BLaER1 (cell line): ENCODE data around the gene RIMS4.

Source experiments
- H3K27ac ChIP-seq: shearing (Covaris generic); formaldehyde crosslinking; 2 replicates; pipeline ENCODE4 v1.8.1; 2022
- H3K27me3 ChIP-seq: shearing (Covaris generic); formaldehyde crosslinking; 2 replicates; pipeline ENCODE4 v1.8.1; 2022
- H3K36me3 ChIP-seq: shearing (Covaris generic); formaldehyde crosslinking; 2 replicates; pipeline ENCODE4 v1.8.1; 2022
- H3K4me1 ChIP-seq: shearing (Covaris generic); formaldehyde crosslinking; 2 replicates; pipeline ENCODE4 v1.8.1; 2022
- H3K4me2 ChIP-seq: shearing (Covaris generic); formaldehyde crosslinking; 2 replicates; pipeline ENCODE4 v1.8.1; 2022
- H3K4me3 ChIP-seq: shearing (Covaris generic); formaldehyde crosslinking; 2 replicates; pipeline ENCODE4 v1.8.1; 2022
- H3K9ac ChIP-seq: shearing (Covaris generic); formaldehyde crosslinking; 2 replicates; pipeline ENCODE4 v1.8.1; 2022
- H3K9me3 ChIP-seq: shearing (Covaris generic); formaldehyde crosslinking; 2 replicates; pipeline ENCODE4 v1.8.1; 2022
- H4K20me1 ChIP-seq: shearing (Covaris generic); formaldehyde crosslinking; 2 replicates; pipeline ENCODE4 v1.8.1; 2022
- Cebpa-rat ChIP-seq: shearing (Covaris generic); IDR thresholded peaks from 2 replicates; pipeline ENCODE4 v1.8.1; 2022

The RIMS4 gene

DNA sequence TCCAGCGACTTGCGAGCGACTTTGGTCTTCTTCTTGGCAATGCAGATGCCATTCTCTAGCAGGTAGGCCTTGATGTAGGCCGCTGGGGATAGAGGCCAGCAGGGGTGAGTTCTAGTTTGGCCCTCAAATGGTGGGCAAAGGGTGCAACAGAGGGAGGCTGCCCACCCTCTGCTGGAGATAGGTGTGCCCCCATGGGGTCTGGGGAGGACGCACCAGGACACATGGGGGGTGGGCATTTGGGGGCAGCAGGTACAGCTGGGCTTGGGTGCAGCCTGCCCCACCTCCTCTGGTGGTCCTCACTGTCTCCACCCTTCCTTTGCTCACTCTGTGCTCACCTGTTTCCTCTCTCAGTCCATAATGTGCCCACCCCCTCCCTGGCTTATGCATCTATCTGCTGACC lies 53.4 kb downstream of the RIMS4 start:
- no peaks in the 10 kb centered on the region for H3K27me3 ChIP-seq

GRCh38 chr20:44756011-44756688 lies 54.2 kb downstream of the RIMS4 start:
- no peak for TF ChIP-seq Cebpa-rat
- no peaks in the 10 kb centered on the region for H3K9me3 ChIP-seq
- H3K36me3 ChIP-seq, result no peaks in the 10 kb centered on the region
- H3K9ac ChIP-seq, result no peak overlapping the region
- H3K27me3 ChIP-seq, result no peaks in the 10 kb centered on the region
- no peak overlapping the region for H3K4me2 ChIP-seq
- peaks cover 25% of the 10 kb centered on the region for H3K4me1 ChIP-seq
- H4K20me1 ChIP-seq, result no peaks in the 10 kb centered on the region
- no peak overlapping the region for H3K27ac ChIP-seq
- H3K4me3 ChIP-seq, result no peak overlapping the region

More for the DNA sequence above, 53.4 kb downstream of the RIMS4 start:
- Histone ChIP-seq H4K20me1 (no peaks in the 10 kb centered on the region), H3K36me3 (no peaks in the 10 kb centered on the region), H3K4me3 (no peak overlapping the region), H3K27ac (no peak overlapping the region), H3K9ac (no peak overlapping the region), H3K4me1 (peaks cover 17% of the 10 kb centered on the region), H3K9me3 (no peaks in the 10 kb centered on the region), H3K4me2 (no peak overlapping the region)
- TF ChIP-seq Cebpa-rat, result no peak

- H4K20me1 ChIP-seq, result no peaks in the 10 kb centered on the region
- H3K4me2 ChIP-seq, result no peak overlapping the region
- H3K27me3 ChIP-seq, result no peaks in the 10 kb centered on the region
- TF ChIP-seq Cebpa-rat, result no peak
- no peak overlapping the region for H3K9ac ChIP-seq
- no peaks in the 10 kb centered on the region for H3K36me3 ChIP-seq
- H3K4me1 ChIP-seq, result peaks cover 34% of the 10 kb centered on the region
- no peaks in the 10 kb centered on the region for H3K9me3 ChIP-seq
- H3K4me3 ChIP-seq, result no peak overlapping the region
- no peak overlapping the region for H3K27ac ChIP-seq
These were observed 55.8 kb downstream of the RIMS4 start for GRCh38 chr20:44754554-44754953.

GRCh38 chr20:44752099-44752931 lies 58.0 kb downstream of the RIMS4 start:
- H3K4me2 ChIP-seq, result peak overlapping the region; percentile 72
- H3K9ac ChIP-seq, result no peak overlapping the region
- no peak overlapping the region for H3K4me3 ChIP-seq
- TF ChIP-seq Cebpa-rat, result no peak
- peaks cover 34% of the 10 kb centered on the region for H3K4me1 ChIP-seq
- no peaks in the 10 kb centered on the region for H3K9me3 ChIP-seq
- H3K36me3 ChIP-seq, result no peaks in the 10 kb centered on the region
- no peaks in the 10 kb centered on the region for H4K20me1 ChIP-seq
- no peak overlapping the region for H3K27ac ChIP-seq
- no peaks in the 10 kb centered on the region for H3K27me3 ChIP-seq

GRCh38 chr20:44750081-44750805 lies 60.1 kb downstream of the RIMS4 start:
- Histone ChIP-seq H3K4me3 (no peak overlapping the region), H3K4me2 (peak overlapping the region; percentile 72), H3K9ac (no peak overlapping the region), H3K4me1 (peaks cover 40% of the 10 kb centered on the region), H4K20me1 (no peaks in the 10 kb centered on the region), H3K27me3 (peaks cover 15% of the 10 kb centered on the region), H3K9me3 (no peaks in the 10 kb centered on the region), H3K36me3 (no peaks in the 10 kb centered on the region), H3K27ac (0 out of 2 replicates have a peak overlapping the region, but pooled peaks have one; percentile 2)
- no peak for TF ChIP-seq Cebpa-rat

DNA sequence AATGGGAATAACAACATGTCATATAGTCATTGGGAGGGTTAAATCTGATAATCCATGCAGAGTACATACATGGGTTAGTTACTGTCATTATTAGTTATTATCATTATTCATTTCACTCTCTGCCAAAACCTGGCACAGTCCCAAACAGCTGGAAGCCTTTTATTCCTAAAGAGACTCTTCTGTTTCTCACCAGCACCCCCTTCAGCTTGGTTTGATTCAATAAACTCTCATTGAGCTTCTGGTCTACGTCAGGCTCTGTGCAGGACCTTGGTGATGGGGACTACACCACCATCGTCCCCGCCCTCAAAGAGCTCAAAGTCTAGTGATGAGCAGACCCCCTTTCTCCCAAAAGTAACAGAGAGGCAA lies 62.4 kb downstream of the RIMS4 start:
- TF ChIP-seq Cebpa-rat, result no peak
- Histone ChIP-seq H4K20me1 (no peaks in the 10 kb centered on the region), H3K36me3 (no peaks in the 10 kb centered on the region), H3K9ac (no peak overlapping the region), H3K4me2 (no peak overlapping the region), H3K4me3 (no peak overlapping the region), H3K27me3 (peaks cover 33% of the 10 kb centered on the region), H3K4me1 (peaks cover 39% of the 10 kb centered on the region), H3K27ac (no peak overlapping the region), H3K9me3 (no peaks in the 10 kb centered on the region)

GRCh38 chr20:44747166-44748004 lies 63.0 kb downstream of the RIMS4 start:
- Histone ChIP-seq H3K27me3 (peaks cover 33% of the 10 kb centered on the region), H3K27ac (no peak overlapping the region), H3K9me3 (no peaks in the 10 kb centered on the region), H3K4me2 (no peak overlapping the region), H3K4me1 (peaks cover 33% of the 10 kb centered on the region), H4K20me1 (no peaks in the 10 kb centered on the region), H3K9ac (no peak overlapping the region), H3K36me3 (no peaks in the 10 kb centered on the region), H3K4me3 (no peak overlapping the region)
- TF ChIP-seq Cebpa-rat, result no peak

DNA sequence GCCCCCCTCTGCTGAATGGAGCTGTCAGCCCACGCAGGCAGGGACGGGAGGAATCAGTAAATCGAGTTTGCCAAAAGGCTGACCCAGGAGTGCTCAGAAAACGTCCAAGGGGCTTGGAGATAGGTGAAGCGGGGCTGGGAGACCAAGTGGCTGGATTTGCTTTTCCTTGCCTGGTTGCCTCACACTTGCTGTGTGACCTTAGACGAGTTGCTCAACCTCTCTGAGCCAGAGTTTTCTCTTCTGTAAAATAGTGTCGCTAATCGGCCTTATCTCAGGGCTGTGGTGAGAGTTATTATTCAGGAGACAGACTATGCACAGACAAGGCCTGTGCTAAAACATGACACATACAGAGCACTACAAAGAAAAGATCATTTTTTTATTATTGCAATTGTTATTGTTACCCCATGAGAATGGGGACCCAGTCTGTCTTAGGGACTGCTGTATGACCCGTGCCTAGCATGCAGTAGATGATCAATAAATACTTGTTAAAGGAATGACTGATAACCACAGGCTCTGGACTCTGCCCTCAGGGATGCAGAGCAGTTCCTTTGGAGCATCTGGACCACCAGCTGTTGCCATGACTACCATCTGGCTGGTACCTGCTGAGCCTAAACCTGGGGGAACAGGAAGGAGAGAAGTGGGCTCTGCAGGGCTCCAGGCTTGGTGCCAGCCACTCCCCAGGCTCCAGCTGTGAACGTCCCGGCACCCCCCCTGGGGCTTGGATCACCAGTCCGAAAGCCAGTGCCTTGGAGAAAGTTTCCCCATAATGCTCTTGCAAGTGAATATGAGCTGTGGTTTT lies 63.8 kb downstream of the RIMS4 start:
- no peak overlapping the region for H3K4me2 ChIP-seq
- no peaks in the 10 kb centered on the region for H3K36me3 ChIP-seq
- TF ChIP-seq Cebpa-rat, result no peak
- no peak overlapping the region for H3K4me3 ChIP-seq
- H3K9ac ChIP-seq, result no peak overlapping the region
- H3K9me3 ChIP-seq, result no peaks in the 10 kb centered on the region
- no peaks in the 10 kb centered on the region for H4K20me1 ChIP-seq
- no peak overlapping the region for H3K27ac ChIP-seq
- peaks cover 25% of the 10 kb centered on the region for H3K4me1 ChIP-seq
- peaks cover 33% of the 10 kb centered on the region for H3K27me3 ChIP-seq
